HCT116 (cell line): ENCODE results near the gene SLC7A8. TPM values are rescaled to one million over a fixed set of nuclear protein-coding genes. Genes with fewer than 3 reads are reported as not detected.

Source experiments
- ATAC-seq: fragments of 200-7000 bp; cut with Tn5 transposase; 2 replicates; pipeline ENCODE4 v1.9.1; 2020; ENCODE audit warnings: mild to moderate bottlenecking, moderate library complexity
- BruUV-seq: library from RNA; stranded (reverse); fragments of 400-500 nt; replicated peaks from 2 replicates; lab custom pipeline; 2021; lab: Mats Ljungman, UMichigan
- CTCF ChIA-PET: fragments of 300-600 bp; sonication (Branson Sonifier 250); formaldehyde crosslinking; loops from one replicate; lab custom pipeline; 2021; ENCODE audit warnings: antibody characterized with exemption; lab: Charles Lee
- POLR2A ChIA-PET: fragments of 300-600, 350-600 bp; sonication (Branson Sonifier 250); formaldehyde crosslinking; loops from one replicate; lab custom pipeline; 2021; ENCODE audit warnings: antibody characterized with exemption; lab: Charles Lee
- RAD21 ChIA-PET, 2 experiments: fragments of 300-600 bp; sonication (Branson Sonifier 250); formaldehyde crosslinking; loops; one replicate each; lab custom pipeline; 2023; ENCODE audit warnings: low total read pairs in 2 of 2; ENCODE audit not compliant: uncharacterized antibody in 2 of 2, unreplicated experiment in 2 of 2, low non-redundant PET in 1 of 2; lab: Charles Lee
- DNase-seq: peaks from one replicate; pipeline ENCODE4 v3.0.0-alpha.2; 2010; ENCODE audit warnings: low read depth, low spot score
- H2AFZ ChIP-seq: fragments of 200-600 bp; shearing (Covaris generic), sonication (generic); 2 replicates; pipeline ENCODE4 v1.6.1; 2017; ENCODE audit warnings: low read depth, mixed run types, mixed read lengths, antibody characterized with exemption, low read length; ENCODE audit not compliant: poor library complexity, severe bottlenecking
- H3K27ac ChIP-seq: 2 replicates; pipeline ENCODE4 v1.5.1; 2012; ENCODE audit warnings: low read depth, low read length
- H3K27me3 ChIP-seq: fragments of 200-600 bp; sonication (generic); 2 replicates; pipeline ENCODE4 v1.6.1; 2016; ENCODE audit warnings: mixed run types, low read length, mixed read lengths; ENCODE audit not compliant: insufficient read depth
- H3K36me3 ChIP-seq, 2 experiments: fragments of 200-500 bp in 1 of 2; fragments of 200-600 bp in 1 of 2; sonication (Bioruptor generic) in 1 of 2; sonication (generic) in 1 of 2; 2 replicates each; pipeline versions ENCODE4 v1.5.1 to v1.6.1; 2014 to 2016; ENCODE audit warnings: low read length in 2 of 2, inconsistent platforms in 1 of 2, mixed read lengths in 1 of 2, mixed run types in 1 of 2; ENCODE audit not compliant: insufficient read depth in 2 of 2, control insufficient read depth in 1 of 2
- H3K4me1 ChIP-seq, 2 experiments: fragments of 200-600 bp in 1 of 2; sonication (generic) in 1 of 2; 2 replicates each; pipeline versions ENCODE4 v1.5.1 to v1.6.1; 2012 to 2017; ENCODE audit warnings: low read length in 2 of 2, inconsistent platforms in 1 of 2, mild to moderate bottlenecking in 1 of 2, mixed read lengths in 1 of 2, mixed run types in 1 of 2, moderate library complexity in 1 of 2; ENCODE audit not compliant: insufficient read depth in 2 of 2, control insufficient read depth in 1 of 2
- H3K4me2 ChIP-seq: fragments of 200-600 bp; sonication (generic); 2 replicates; pipeline ENCODE4 v1.6.1; 2017; ENCODE audit warnings: mixed run types, low read length, mixed read lengths
- H3K4me3 ChIP-seq, 2 experiments: fragments of 200-600 bp in 1 of 2; sonication (generic) in 1 of 2; replicated peaks in 1 of 2; 2 replicates each; pipeline ENCODE4 v1.5.1; 2011 to 2016; ENCODE audit warnings: low read length in 2 of 2, control low read depth in 1 of 2, low read depth in 1 of 2, mild to moderate bottlenecking in 1 of 2, mixed read lengths in 1 of 2, mixed run types in 1 of 2
- H3K79me2 ChIP-seq: fragments of 200-600 bp; sonication (generic); 2 replicates; pipeline ENCODE4 v1.6.1; 2017; ENCODE audit warnings: mild to moderate bottlenecking, mixed run types, low read length, moderate library complexity, mixed read lengths; ENCODE audit not compliant: insufficient read depth
- H3K9ac ChIP-seq: fragments of 200-600 bp; sonication (generic); 2 replicates; pipeline ENCODE4 v1.6.1; 2016; ENCODE audit warnings: low read length, mixed read lengths
- H3K9me2 ChIP-seq: fragments of 200-600 bp; sonication (generic), shearing (Covaris generic); 2 replicates; pipeline ENCODE4 v1.6.1; 2017; ENCODE audit warnings: mixed run types, mild to moderate bottlenecking, moderate library complexity; ENCODE audit not compliant: insufficient read depth
- H3K9me3 ChIP-seq, 2 experiments: fragments of 200-500 bp in 1 of 2; fragments of 200-600 bp in 1 of 2; sonication (Bioruptor generic) in 1 of 2; sonication (generic) in 1 of 2; 2 replicates each; pipeline ENCODE4 v1.6.1; 2014 to 2017; ENCODE audit warnings: low read length in 2 of 2, mixed read lengths in 2 of 2, inconsistent platforms in 1 of 2, low read depth in 1 of 2, mild to moderate bottlenecking in 1 of 2, mixed run types in 1 of 2, moderate library complexity in 1 of 2; ENCODE audit not compliant: control insufficient read depth in 1 of 2, insufficient read depth in 1 of 2
- H4K20me1 ChIP-seq: fragments of 200-600 bp; sonication (generic), shearing (Covaris generic); 2 replicates; pipeline ENCODE4 v1.6.1; 2017; ENCODE audit warnings: mixed run types, mild to moderate bottlenecking, moderate library complexity; ENCODE audit not compliant: insufficient read depth
- CBX3 ChIP-seq: IDR thresholded peaks from 2 replicates; pipeline ENCODE4 v1.6.1; 2012; ENCODE audit warnings: low read depth
- CEBPB ChIP-seq: IDR thresholded peaks from 2 replicates; pipeline ENCODE4 v1.6.1; 2012; ENCODE audit warnings: low read depth
- EGR1 ChIP-seq: IDR thresholded peaks from 2 replicates; pipeline ENCODE4 v1.6.1; 2012; ENCODE audit warnings: low read depth
- ELF1 ChIP-seq: IDR thresholded peaks from 2 replicates; pipeline ENCODE4 v1.6.1; 2012; ENCODE audit warnings: low read depth, borderline replicate concordance
- EZH2 ChIP-seq: fragments of 200-600 bp; sonication (generic); IDR thresholded peaks from 2 replicates; pipeline ENCODE4 v1.6.1; 2017; ENCODE audit warnings: antibody characterized with exemption, mixed run types
- FOSL1 ChIP-seq: IDR thresholded peaks from 2 replicates; pipeline ENCODE4 v1.6.1; 2012; ENCODE audit warnings: low read depth
- JUND ChIP-seq: IDR thresholded peaks from 2 replicates; pipeline ENCODE4 v1.6.1; 2012
- POLR2A ChIP-seq: IDR thresholded peaks from 2 replicates; pipeline ENCODE4 v1.7.0; 2011; ENCODE audit warnings: borderline replicate concordance; ENCODE audit not compliant: insufficient read depth, insufficient read length; ENCODE audit errors: extremely low read depth
- POLR2AphosphoS5 ChIP-seq: IDR thresholded peaks from 2 replicates; pipeline ENCODE4 v1.6.1; 2011; ENCODE audit warnings: mild to moderate bottlenecking, low read depth, low read length, moderate library complexity
- RAD21 ChIP-seq: IDR thresholded peaks from 2 replicates; pipeline ENCODE4 v1.6.1; 2012; ENCODE audit warnings: low read depth, mild to moderate bottlenecking
- SIN3A ChIP-seq: IDR thresholded peaks from 2 replicates; pipeline ENCODE4 v1.6.1; 2012; ENCODE audit warnings: low read depth
- SP1 ChIP-seq: IDR thresholded peaks from 2 replicates; pipeline ENCODE4 v1.6.1; 2012; ENCODE audit warnings: low read depth
- SRF ChIP-seq: IDR thresholded peaks from 2 replicates; pipeline ENCODE4 v1.6.1; 2012; ENCODE audit warnings: low read depth
- TCF7L2 ChIP-seq: IDR thresholded peaks from 2 replicates; pipeline ENCODE4 v1.7.0; 2011; ENCODE audit warnings: borderline replicate concordance, inconsistent platforms; ENCODE audit not compliant: insufficient read depth, insufficient read length; ENCODE audit errors: extremely low read depth
- ZFX ChIP-seq: fragments of 450-650 bp; IDR thresholded peaks from 2 replicates; pipeline ENCODE4 v1.6.1; 2017
- ZNF274 ChIP-seq: fragments of 200-500 bp; sonication (Bioruptor generic); IDR thresholded peaks from 2 replicates; pipeline ENCODE4 v1.6.1; 2014; ENCODE audit warnings: mild to moderate bottlenecking, low read depth, low read length, inconsistent platforms
- intact Hi-C: fragments of 100-400 bp; cut with micrococcal nuclease; formaldehyde crosslinking; loops from 2 replicates; pipeline ENCODE4 v1.10.0; 2022
- total RNA-seq: library from RNA; stranded (reverse); gene quantifications from one replicate; pipeline ENCODE4 v1.2.1, GENCODE V29; 2021; ENCODE audit not compliant: unreplicated experiment
- TF ChIP-seq, protein P1 (sequence below): IDR thresholded peaks from 2 replicates; pipeline ENCODE4 v1.6.1; 2012
- TF ChIP-seq, protein P2 (sequence below): IDR thresholded peaks from 2 replicates; pipeline ENCODE4 v1.6.1; 2012; ENCODE audit warnings: low read depth
- TF ChIP-seq, protein P3 (sequence below), 3 experiments: fragments of 200-600 bp in 1 of 3; sonication (generic) in 1 of 3; IDR thresholded peaks in 2 of 3; conservative IDR thresholded peaks in 1 of 3; 2 replicates each; pipeline ENCODE4 v1.5.1; 2012 to 2017; ENCODE audit warnings: low read depth in 2 of 3, low read length in 2 of 3, antibody characterized with exemption in 1 of 3, borderline replicate concordance in 1 of 3, control low read depth in 1 of 3, mild to moderate bottlenecking in 1 of 3, mixed read lengths in 1 of 3, mixed run types in 1 of 3, moderate library complexity in 1 of 3; ENCODE audit not compliant: insufficient read depth in 1 of 3
- TF ChIP-seq, protein P4 (sequence below): IDR thresholded peaks from 2 replicates; pipeline ENCODE4 v1.6.1; 2012

SLC7A8 gene
- total RNA-seq, 1 experiment from 2014 or later, result 5.3 TPM

DNA sequence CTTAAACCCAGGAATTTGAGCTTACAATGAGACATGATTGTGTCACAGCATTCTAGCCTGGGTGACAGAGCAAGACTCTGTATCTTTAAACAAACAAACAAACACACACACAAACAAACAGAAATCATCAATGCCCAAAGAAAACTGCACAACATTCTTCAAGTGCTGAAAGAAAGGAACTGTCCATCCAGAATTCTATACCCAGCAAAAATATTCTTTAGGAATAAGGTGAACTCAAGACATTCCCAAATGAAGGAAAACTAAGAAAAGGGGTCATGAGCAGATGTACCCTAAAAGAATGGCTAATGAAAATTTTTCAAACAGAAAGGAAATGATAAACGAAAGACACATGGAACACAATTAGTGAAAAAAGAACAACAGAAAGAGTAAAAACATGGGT, 32.0 kb upstream of the SLC7A8 start:
- RAD21 ChIA-PET, result no interaction called here
- POLR2A ChIA-PET, result no interaction called here
- Histone ChIP-seq H2AFZ (no peak overlapping the region), H3K4me1 (no peaks in the 10 kb centered on the region), H3K27ac (no peak overlapping the region), H3K9ac (no peak overlapping the region), H3K4me3 (no peak overlapping the region), H3K9me3 (no peaks in the 10 kb centered on the region; a peak in 1 of 4 replicates), H3K79me2 (no peaks in the 10 kb centered on the region), H4K20me1 (no peaks in the 10 kb centered on the region), H3K4me2 (no peak overlapping the region), H3K9me2 (no peaks in the 10 kb centered on the region), H3K27me3 (no peaks in the 10 kb centered on the region), H3K36me3 (no peaks in the 10 kb centered on the region)
- DNase-seq, result no peak
- CTCF ChIA-PET, result no interaction called here
- TF ChIP-seq SRF (no peak), ZNF274 (no peak), ZFX (no peak), POLR2AphosphoS5 (no peak), POLR2A (no peak), RAD21 (no peak), FOSL1 (no peak), CBX3 (no peak), EGR1 (no peak), SP1 (no peak), SIN3A (no peak), JUND (no peak), EZH2 (no peak), TCF7L2 (no peak), ELF1 (no peak), CEBPB (no peak)
- TF ChIP-seq, protein P1, sequence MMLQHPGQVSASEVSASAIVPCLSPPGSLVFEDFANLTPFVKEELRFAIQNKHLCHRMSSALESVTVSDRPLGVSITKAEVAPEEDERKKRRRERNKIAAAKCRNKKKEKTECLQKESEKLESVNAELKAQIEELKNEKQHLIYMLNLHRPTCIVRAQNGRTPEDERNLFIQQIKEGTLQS, result no peak
- TF ChIP-seq, protein P2, sequence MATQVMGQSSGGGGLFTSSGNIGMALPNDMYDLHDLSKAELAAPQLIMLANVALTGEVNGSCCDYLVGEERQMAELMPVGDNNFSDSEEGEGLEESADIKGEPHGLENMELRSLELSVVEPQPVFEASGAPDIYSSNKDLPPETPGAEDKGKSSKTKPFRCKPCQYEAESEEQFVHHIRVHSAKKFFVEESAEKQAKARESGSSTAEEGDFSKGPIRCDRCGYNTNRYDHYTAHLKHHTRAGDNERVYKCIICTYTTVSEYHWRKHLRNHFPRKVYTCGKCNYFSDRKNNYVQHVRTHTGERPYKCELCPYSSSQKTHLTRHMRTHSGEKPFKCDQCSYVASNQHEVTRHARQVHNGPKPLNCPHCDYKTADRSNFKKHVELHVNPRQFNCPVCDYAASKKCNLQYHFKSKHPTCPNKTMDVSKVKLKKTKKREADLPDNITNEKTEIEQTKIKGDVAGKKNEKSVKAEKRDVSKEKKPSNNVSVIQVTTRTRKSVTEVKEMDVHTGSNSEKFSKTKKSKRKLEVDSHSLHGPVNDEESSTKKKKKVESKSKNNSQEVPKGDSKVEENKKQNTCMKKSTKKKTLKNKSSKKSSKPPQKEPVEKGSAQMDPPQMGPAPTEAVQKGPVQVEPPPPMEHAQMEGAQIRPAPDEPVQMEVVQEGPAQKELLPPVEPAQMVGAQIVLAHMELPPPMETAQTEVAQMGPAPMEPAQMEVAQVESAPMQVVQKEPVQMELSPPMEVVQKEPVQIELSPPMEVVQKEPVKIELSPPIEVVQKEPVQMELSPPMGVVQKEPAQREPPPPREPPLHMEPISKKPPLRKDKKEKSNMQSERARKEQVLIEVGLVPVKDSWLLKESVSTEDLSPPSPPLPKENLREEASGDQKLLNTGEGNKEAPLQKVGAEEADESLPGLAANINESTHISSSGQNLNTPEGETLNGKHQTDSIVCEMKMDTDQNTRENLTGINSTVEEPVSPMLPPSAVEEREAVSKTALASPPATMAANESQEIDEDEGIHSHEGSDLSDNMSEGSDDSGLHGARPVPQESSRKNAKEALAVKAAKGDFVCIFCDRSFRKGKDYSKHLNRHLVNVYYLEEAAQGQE, result no peak
- TF ChIP-seq, protein P3, sequence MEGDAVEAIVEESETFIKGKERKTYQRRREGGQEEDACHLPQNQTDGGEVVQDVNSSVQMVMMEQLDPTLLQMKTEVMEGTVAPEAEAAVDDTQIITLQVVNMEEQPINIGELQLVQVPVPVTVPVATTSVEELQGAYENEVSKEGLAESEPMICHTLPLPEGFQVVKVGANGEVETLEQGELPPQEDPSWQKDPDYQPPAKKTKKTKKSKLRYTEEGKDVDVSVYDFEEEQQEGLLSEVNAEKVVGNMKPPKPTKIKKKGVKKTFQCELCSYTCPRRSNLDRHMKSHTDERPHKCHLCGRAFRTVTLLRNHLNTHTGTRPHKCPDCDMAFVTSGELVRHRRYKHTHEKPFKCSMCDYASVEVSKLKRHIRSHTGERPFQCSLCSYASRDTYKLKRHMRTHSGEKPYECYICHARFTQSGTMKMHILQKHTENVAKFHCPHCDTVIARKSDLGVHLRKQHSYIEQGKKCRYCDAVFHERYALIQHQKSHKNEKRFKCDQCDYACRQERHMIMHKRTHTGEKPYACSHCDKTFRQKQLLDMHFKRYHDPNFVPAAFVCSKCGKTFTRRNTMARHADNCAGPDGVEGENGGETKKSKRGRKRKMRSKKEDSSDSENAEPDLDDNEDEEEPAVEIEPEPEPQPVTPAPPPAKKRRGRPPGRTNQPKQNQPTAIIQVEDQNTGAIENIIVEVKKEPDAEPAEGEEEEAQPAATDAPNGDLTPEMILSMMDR (IDR thresholded peaks at IDR 0.05 in 2 of 3, conservative IDR thresholded peaks at IDR 0.05 in 1 of 3; ENCODE audit: borderline replicate concordance in 1 of 3, insufficient read depth in 1 of 3, low read depth in 2 of 3, low read length in 2 of 3), result no peak
- TF ChIP-seq, protein P4, sequence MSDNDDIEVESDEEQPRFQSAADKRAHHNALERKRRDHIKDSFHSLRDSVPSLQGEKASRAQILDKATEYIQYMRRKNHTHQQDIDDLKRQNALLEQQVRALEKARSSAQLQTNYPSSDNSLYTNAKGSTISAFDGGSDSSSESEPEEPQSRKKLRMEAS, result no peak
- intact Hi-C loops, result no loop called here
- no peak for ATAC-seq
- BruUV-seq, result no TSS peak
